ENCODE data around the gene LDB2. TPM values are rescaled to one million over a fixed set of nuclear protein-coding genes. Genes with fewer than 3 reads are reported as not detected.

Gene LDB2
- total and polyA plus RNA-seq, 2 experiments from 2014 or later = 48.6 to 80.1 TPM

DNA sequence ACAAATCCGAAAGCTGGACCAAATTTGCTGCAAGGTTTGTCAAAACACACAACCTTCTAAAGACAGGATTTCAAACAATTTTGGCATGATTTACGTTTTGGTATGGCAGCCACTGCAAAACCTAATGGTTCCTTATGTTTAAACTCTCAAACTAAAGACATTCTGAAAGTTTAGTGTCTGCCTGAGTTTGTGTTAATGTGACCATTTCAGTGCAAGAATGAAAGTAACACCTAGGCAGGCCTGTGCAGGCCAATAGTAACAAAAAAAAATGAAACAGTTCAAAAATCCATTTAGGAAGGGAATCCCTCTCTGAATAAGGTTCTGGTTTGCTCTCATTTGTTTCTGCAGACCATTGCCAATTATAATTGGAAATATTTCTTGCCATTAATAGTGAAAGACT is 1.9 kb upstream of the LDB2 start (continued):
- TF ChIP-seq, protein P1, sequence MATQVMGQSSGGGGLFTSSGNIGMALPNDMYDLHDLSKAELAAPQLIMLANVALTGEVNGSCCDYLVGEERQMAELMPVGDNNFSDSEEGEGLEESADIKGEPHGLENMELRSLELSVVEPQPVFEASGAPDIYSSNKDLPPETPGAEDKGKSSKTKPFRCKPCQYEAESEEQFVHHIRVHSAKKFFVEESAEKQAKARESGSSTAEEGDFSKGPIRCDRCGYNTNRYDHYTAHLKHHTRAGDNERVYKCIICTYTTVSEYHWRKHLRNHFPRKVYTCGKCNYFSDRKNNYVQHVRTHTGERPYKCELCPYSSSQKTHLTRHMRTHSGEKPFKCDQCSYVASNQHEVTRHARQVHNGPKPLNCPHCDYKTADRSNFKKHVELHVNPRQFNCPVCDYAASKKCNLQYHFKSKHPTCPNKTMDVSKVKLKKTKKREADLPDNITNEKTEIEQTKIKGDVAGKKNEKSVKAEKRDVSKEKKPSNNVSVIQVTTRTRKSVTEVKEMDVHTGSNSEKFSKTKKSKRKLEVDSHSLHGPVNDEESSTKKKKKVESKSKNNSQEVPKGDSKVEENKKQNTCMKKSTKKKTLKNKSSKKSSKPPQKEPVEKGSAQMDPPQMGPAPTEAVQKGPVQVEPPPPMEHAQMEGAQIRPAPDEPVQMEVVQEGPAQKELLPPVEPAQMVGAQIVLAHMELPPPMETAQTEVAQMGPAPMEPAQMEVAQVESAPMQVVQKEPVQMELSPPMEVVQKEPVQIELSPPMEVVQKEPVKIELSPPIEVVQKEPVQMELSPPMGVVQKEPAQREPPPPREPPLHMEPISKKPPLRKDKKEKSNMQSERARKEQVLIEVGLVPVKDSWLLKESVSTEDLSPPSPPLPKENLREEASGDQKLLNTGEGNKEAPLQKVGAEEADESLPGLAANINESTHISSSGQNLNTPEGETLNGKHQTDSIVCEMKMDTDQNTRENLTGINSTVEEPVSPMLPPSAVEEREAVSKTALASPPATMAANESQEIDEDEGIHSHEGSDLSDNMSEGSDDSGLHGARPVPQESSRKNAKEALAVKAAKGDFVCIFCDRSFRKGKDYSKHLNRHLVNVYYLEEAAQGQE (IDR thresholded peaks at IDR 0.05; ENCODE audit: unreplicated experiment) = no peak
- TF ChIP-seq EZH2phosphoT487 (IDR thresholded peaks at IDR 0.05; ENCODE audit: unreplicated experiment) (no peak), JUNB (IDR thresholded peaks at IDR 0.05; ENCODE audit: unreplicated experiment) (no peak), STAT1 (IDR thresholded peaks at IDR 0.05; ENCODE audit: unreplicated experiment) (no peak), CREB1 (CRISPR knock-in tag; IDR thresholded peaks at IDR 0.05; ENCODE audit: low read depth) (no peak), NANOG (IDR thresholded peaks at IDR 0.05; ENCODE audit: borderline replicate concordance) (no peak), EZH2 (IDR thresholded peaks at IDR 0.05; ENCODE audit: low read depth, unreplicated experiment) (no peak), ZNF114 (CRISPR knock-in tag; IDR thresholded peaks at IDR 0.05) (no peak), ZNF331 (CRISPR knock-in tag; IDR thresholded peaks at IDR 0.05; ENCODE audit: low read depth) (no peak), POLR2AphosphoS5 (IDR thresholded peaks at IDR 0.05; ENCODE audit: low read depth) (no peak)
- TF ChIP-seq, protein P2, sequence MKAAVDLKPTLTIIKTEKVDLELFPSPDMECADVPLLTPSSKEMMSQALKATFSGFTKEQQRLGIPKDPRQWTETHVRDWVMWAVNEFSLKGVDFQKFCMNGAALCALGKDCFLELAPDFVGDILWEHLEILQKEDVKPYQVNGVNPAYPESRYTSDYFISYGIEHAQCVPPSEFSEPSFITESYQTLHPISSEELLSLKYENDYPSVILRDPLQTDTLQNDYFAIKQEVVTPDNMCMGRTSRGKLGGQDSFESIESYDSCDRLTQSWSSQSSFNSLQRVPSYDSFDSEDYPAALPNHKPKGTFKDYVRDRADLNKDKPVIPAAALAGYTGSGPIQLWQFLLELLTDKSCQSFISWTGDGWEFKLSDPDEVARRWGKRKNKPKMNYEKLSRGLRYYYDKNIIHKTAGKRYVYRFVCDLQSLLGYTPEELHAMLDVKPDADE (IDR thresholded peaks at IDR 0.05) = no peak
- TF ChIP-seq, protein P3, sequence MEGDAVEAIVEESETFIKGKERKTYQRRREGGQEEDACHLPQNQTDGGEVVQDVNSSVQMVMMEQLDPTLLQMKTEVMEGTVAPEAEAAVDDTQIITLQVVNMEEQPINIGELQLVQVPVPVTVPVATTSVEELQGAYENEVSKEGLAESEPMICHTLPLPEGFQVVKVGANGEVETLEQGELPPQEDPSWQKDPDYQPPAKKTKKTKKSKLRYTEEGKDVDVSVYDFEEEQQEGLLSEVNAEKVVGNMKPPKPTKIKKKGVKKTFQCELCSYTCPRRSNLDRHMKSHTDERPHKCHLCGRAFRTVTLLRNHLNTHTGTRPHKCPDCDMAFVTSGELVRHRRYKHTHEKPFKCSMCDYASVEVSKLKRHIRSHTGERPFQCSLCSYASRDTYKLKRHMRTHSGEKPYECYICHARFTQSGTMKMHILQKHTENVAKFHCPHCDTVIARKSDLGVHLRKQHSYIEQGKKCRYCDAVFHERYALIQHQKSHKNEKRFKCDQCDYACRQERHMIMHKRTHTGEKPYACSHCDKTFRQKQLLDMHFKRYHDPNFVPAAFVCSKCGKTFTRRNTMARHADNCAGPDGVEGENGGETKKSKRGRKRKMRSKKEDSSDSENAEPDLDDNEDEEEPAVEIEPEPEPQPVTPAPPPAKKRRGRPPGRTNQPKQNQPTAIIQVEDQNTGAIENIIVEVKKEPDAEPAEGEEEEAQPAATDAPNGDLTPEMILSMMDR (conservative IDR thresholded peaks at IDR 0.05; ENCODE audit: low read depth in 2 of 2) = no peak
